ENCODE results near the gene DNAJC6.

DNA sequence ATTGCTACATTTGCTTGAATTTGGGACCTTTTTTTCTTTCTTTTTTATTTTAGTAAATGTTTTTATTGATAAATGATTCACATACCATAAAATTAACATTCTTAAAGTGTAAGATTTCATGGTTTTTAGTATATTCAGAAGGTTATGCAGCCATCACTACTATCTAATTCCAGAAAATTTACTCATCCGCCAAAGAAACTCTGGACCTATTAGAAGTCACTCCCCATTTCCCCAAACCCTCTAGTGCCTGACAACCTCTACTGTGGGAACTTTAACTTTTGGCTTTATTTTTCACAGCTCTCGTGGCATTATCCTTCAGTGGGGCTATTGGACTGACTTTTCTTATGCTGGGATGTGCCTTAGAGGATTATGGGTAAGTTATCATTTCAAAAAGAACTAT lies 115.7 kb downstream of the DNAJC6 start:
- TF ChIP-seq, protein P1, sequence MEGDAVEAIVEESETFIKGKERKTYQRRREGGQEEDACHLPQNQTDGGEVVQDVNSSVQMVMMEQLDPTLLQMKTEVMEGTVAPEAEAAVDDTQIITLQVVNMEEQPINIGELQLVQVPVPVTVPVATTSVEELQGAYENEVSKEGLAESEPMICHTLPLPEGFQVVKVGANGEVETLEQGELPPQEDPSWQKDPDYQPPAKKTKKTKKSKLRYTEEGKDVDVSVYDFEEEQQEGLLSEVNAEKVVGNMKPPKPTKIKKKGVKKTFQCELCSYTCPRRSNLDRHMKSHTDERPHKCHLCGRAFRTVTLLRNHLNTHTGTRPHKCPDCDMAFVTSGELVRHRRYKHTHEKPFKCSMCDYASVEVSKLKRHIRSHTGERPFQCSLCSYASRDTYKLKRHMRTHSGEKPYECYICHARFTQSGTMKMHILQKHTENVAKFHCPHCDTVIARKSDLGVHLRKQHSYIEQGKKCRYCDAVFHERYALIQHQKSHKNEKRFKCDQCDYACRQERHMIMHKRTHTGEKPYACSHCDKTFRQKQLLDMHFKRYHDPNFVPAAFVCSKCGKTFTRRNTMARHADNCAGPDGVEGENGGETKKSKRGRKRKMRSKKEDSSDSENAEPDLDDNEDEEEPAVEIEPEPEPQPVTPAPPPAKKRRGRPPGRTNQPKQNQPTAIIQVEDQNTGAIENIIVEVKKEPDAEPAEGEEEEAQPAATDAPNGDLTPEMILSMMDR (IDR thresholded peaks at IDR 0.05; ENCODE audit: low read depth, low read length, poor library complexity, severe bottlenecking): no peak
- TF ChIP-seq EZH2phosphoT487 (IDR thresholded peaks at IDR 0.05; ENCODE audit: borderline replicate concordance, low read length): no peak
